ENCODE measurements around the gene RPS6KL1. TPM values are rescaled to one million over a fixed set of nuclear protein-coding genes. Genes with fewer than 3 reads are reported as not detected.
A peak's percentile ranks its signal among the peaks of the same experiment; 100 is the strongest.

Gene RPS6KL1
- total RNA-seq, 2 experiments from 2014 or later: 12.5 to 12.7 TPM

- no peaks in the 10 kb centered on the region for H3K9me3 Mint-ChIP-seq
- Histone ChIP-seq H3K27me3 (ENCODE audit: control insufficient read depth in 1 of 2, insufficient read depth in 2 of 2, low read length in 2 of 2) (no peaks in the 10 kb centered on the region), H3K36me3 (ENCODE audit: insufficient read depth, low read length) (peaks cover 14% of the 10 kb centered on the region), H3K27ac (ENCODE audit: low read depth in 1 of 2, low read length in 2 of 2) (no peak overlapping the region), H3K9me3 (ENCODE audit: control insufficient read depth in 1 of 2, insufficient read depth in 1 of 2, low read length in 2 of 2) (no peaks in the 10 kb centered on the region), H3K4me1 (ENCODE audit: insufficient read depth, low read length) (peaks cover 13% of the 10 kb centered on the region), H3K4me3 (ENCODE audit: low read length) (no peak overlapping the region)
- no peak overlapping the region for H3K27ac Mint-ChIP-seq
- TF ChIP-seq CTCF (IDR thresholded peaks at IDR 0.05): no peak
- peaks cover 16% of the 10 kb centered on the region for H3K36me3 Mint-ChIP-seq (ENCODE audit: low read depth)
- no peak overlapping the region for H3K4me3 Mint-ChIP-seq
- no peaks in the 10 kb centered on the region for H3K27me3 Mint-ChIP-seq
- POLR2A ChIA-PET: interaction anchor here (1.1 to 1.2 kb wide), 2 partner anchors 18 to 48 kb away, joined by 3 to 4 read pairs; no protein-coding TSS in a partner anchor
- H3K4me1 Mint-ChIP-seq (ENCODE audit: low read depth): peaks cover 5% of the 10 kb centered on the region
- CTCF ChIA-PET: no interaction called here
- no peak for ATAC-seq (ENCODE audit: poor library complexity)
- no peak for DNase-seq
- intact Hi-C loops (cut with DNase I, micrococcal nuclease): no loop called here
Measured at GRCh38 chr14:74908861-74909341, 14.2 kb downstream of the RPS6KL1 start.

- Histone ChIP-seq H3K4me3 (ENCODE audit: low read length) (no peak overlapping the region), H3K9me3 (ENCODE audit: control insufficient read depth in 1 of 2, insufficient read depth in 1 of 2, low read length in 2 of 2) (no peaks in the 10 kb centered on the region), H3K4me1 (ENCODE audit: insufficient read depth, low read length) (peaks cover 13% of the 10 kb centered on the region), H3K27ac (ENCODE audit: low read depth in 1 of 2, low read length in 2 of 2) (no peak overlapping the region), H3K36me3 (ENCODE audit: insufficient read depth, low read length) (peaks cover 25% of the 10 kb centered on the region), H3K27me3 (ENCODE audit: control insufficient read depth in 1 of 2, insufficient read depth in 2 of 2, low read length in 2 of 2) (no peaks in the 10 kb centered on the region)
- ATAC-seq (ENCODE audit: poor library complexity) (no peak), DNase-seq (no peak)
- CTCF ChIA-PET: interaction anchor here (6.5 kb wide), 1 partner anchor 48 kb away, joined by 160 read pairs; no protein-coding TSS in a partner anchor
- Mint-ChIP-seq H3K27me3 (no peaks in the 10 kb centered on the region), H3K4me3 (no peak overlapping the region), H3K27ac (no peak overlapping the region), H3K4me1 (ENCODE audit: low read depth) (peaks cover 5% of the 10 kb centered on the region), H3K36me3 (ENCODE audit: low read depth) (peaks cover 26% of the 10 kb centered on the region), H3K9me3 (no peaks in the 10 kb centered on the region)
- no peak for TF ChIP-seq CTCF (IDR thresholded peaks at IDR 0.05)
- POLR2A ChIA-PET: interaction anchor here (1.0 to 1.4 kb wide), 3 partner anchors 16 to 69 kb away, joined by 3 to 6 read pairs (median 4); no protein-coding TSS in a partner anchor
- intact Hi-C loops (cut with DNase I, micrococcal nuclease): loop anchor here in 1 of 2 experiments (2.0 kb wide), 1 partner anchor 181 kb away; no protein-coding TSS in a partner anchor
Measured at GRCh38 chr14:74907744-74908143, 15.3 kb downstream of the RPS6KL1 start.

GRCh38 chr14:74906925-74907521 is 16.0 kb downstream of the RPS6KL1 start:
- peak; percentile 30 for TF ChIP-seq CTCF (IDR thresholded peaks at IDR 0.05)
- H3K4me3 Mint-ChIP-seq: no peak overlapping the region
- H3K9me3 Mint-ChIP-seq: no peaks in the 10 kb centered on the region
- no peaks in the 10 kb centered on the region for H3K27me3 Mint-ChIP-seq
- Histone ChIP-seq H3K4me1 (ENCODE audit: insufficient read depth, low read length) (peaks cover 13% of the 10 kb centered on the region), H3K36me3 (ENCODE audit: insufficient read depth, low read length) (peaks cover 32% of the 10 kb centered on the region), H3K4me3 (ENCODE audit: low read length) (no peak overlapping the region), H3K27ac (ENCODE audit: low read depth in 1 of 2, low read length in 2 of 2) (no peak overlapping the region), H3K9me3 (ENCODE audit: control insufficient read depth in 1 of 2, insufficient read depth in 1 of 2, low read length in 2 of 2) (no peaks in the 10 kb centered on the region), H3K27me3 (ENCODE audit: control insufficient read depth in 1 of 2, insufficient read depth in 2 of 2, low read length in 2 of 2) (no peaks in the 10 kb centered on the region)
- no peak overlapping the region for H3K27ac Mint-ChIP-seq
- peaks cover 33% of the 10 kb centered on the region for H3K36me3 Mint-ChIP-seq (ENCODE audit: low read depth)
- DNase-seq (no peak), ATAC-seq (ENCODE audit: poor library complexity) (no peak)
- peaks cover 5% of the 10 kb centered on the region for H3K4me1 Mint-ChIP-seq (ENCODE audit: low read depth)
- ChIA-PET POLR2A (interaction anchor here (0.9 to 2.8 kb wide), 4 partner anchors 45 to 68 kb away, joined by 4 to 43 read pairs (median 5); no protein-coding TSS in a partner anchor), CTCF (interaction anchor here (0.6 to 6.5 kb wide), 4 partner anchors 10 to 364 kb away, joined by 3 to 160 read pairs (median 8); no protein-coding TSS in a partner anchor)
- intact Hi-C loops (cut with DNase I, micrococcal nuclease): loop anchor here in 1 of 2 experiments (2.0 kb wide), 1 partner anchor 182 kb away; no protein-coding TSS in a partner anchor
